Measurements from ENCODE around the gene INO80.

Gene INO80

DNA sequence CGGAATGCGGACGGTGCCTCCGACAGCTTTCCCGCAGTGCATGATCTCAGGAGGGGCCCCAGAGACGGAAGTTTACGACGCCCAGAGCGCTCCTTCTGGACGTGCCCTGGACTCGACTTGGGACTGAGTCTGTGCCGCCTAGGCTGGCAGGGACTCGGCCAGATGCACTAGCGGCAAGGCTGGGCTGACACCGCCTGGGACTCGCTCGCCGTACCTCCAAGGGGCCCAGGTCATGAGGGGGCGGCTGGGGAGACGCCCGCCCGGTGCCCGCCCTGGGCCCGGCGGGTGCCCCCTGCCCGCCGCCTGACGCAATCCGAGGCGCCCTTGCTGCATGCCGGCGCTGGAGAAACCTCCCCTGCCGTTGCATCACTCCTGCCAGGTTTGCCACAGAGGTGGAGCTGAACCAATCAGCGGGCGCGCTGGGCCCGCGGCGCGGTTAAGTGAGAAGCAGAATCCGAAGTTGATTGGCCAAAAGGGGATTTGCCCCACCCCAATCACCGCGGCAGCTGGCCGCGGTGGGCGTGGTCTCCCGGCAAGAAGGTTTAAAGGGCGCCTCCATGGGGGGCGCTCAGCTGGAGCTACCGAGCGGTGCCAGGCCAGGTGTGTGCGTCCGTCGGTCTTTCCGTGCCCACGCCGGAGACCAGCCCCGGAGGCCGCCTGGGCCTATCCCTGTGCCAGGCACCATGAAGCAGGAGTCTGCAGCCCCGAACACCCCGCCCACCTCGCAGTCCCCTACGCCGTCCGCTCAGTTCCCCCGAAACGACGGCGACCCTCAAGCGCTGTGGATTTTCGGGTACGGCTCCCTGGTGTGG, 163.0 kb downstream of the INO80 start, which contains the start of gene CHAC1:
TSS of gene CHAC1 (plus strand) at position 571 of the 812 bp plus-strand sequence. CDS start at position 684, 113 bp downstream.
- in situ Hi-C loops (cut with MboI; ENCODE audit: low sequenced_read_pairs): no loop called here

DNA sequence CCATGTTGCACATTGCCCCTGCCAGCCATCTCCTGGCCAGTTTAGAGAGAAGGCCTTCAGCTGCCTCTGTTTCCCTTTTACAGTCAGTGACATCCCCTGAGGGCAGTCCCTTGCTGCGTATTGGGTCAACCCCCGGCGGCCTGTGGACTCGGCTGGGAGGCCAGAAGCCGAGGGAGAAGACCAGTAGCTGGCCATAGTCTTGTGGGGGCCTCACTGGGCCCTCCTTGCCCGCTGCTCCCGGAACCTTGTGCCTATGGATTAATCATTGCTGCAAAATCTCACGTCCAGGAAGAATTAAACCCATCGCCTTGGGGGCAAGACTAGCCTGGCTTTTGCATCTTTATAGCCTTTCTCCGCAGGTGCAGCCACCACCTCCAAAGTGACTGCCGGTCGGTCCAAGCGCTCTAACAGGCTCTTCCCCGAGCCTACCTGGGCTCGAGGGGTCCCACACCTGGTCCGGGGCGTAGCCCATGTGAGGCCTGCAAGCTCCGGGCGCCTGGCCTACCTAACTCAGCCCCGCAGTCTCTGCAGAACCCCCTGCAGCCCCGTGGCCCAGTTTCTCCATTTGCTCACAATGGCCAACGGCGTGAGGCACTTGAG, 163.7 kb downstream of the INO80 start:
- in situ Hi-C loops (cut with MboI; ENCODE audit: low sequenced_read_pairs): no loop called here

- in situ Hi-C loops (cut with MboI; ENCODE audit: low sequenced_read_pairs): no loop called here
Measured at GRCh38 chr15:40951764-40952163, 164.3 kb downstream of the INO80 start.

GRCh38 chr15:40949756-40950207, 166.3 kb downstream of the INO80 start:
- in situ Hi-C loops (cut with MboI; ENCODE audit: low sequenced_read_pairs): no loop called here

GRCh38 chr15:40948706-40949473, 167.2 kb downstream of the INO80 start:
- in situ Hi-C loops (cut with MboI; ENCODE audit: low sequenced_read_pairs): no loop called here

- in situ Hi-C loops (cut with MboI; ENCODE audit: low sequenced_read_pairs): no loop called here
Measured at GRCh38 chr15:40944510-40945296, 171.4 kb downstream of the INO80 start.

DNA sequence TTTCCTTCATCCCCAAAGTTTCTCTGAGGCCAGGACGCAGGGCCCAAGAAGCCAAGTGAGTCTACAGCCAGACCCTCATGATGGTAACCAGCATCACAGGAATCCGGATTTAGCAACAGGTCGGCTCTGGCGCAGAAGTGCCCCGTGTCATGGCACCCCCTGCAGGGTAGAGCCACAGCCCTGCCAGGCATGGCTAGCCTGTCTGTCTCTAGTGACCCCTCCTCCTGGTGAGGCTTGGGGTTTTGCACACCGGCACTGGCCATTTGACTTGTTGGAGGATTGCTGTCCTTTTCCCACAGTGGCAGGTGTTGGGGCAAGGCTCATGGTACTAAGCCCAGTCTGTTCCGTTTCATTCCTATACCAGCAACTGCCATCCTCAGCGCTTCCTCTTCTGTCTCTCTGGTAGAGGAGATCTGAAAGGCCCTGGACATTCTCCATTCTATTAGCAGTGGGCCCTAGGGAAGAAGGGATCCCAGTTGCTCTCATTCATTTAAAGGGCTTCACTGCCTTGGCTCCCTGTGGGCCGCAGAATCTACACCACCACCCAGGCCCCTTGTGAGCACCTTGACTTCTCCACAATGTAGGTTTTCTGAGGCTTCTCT, 172.2 kb downstream of the INO80 start:
- in situ Hi-C loops (cut with MboI; ENCODE audit: low sequenced_read_pairs): no loop called here

- in situ Hi-C loops (cut with MboI; ENCODE audit: low sequenced_read_pairs): no loop called here
Measured at GRCh38 chr15:40942878-40943277, 173.2 kb downstream of the INO80 start.

DNA sequence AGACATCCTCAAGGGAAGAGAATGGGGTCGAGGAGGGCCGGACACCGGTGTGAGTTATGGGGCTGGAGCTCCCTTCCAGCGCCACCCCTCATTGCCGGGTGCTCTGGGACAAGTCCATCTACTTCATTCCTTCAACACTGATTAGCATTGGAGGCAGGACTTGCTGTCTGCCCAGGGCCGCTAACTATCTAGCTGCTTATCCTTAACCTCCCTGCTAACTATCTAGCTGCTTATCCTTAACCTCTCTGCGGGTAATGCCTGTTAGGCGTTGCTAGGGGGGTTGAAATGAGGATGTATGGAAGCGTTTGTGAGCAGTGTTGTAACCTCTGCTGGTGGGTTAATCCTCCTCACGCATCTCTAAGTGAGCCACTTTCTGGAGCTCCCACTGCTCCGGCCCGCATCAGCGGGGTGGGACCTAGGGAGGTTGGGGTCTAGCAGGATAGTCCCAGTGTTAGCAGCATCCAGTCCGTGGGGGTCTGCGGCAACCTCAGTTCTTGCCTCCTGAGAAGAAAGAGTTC, 173.7 kb downstream of the INO80 start:
- in situ Hi-C loops (cut with MboI; ENCODE audit: low sequenced_read_pairs): no loop called here

DNA sequence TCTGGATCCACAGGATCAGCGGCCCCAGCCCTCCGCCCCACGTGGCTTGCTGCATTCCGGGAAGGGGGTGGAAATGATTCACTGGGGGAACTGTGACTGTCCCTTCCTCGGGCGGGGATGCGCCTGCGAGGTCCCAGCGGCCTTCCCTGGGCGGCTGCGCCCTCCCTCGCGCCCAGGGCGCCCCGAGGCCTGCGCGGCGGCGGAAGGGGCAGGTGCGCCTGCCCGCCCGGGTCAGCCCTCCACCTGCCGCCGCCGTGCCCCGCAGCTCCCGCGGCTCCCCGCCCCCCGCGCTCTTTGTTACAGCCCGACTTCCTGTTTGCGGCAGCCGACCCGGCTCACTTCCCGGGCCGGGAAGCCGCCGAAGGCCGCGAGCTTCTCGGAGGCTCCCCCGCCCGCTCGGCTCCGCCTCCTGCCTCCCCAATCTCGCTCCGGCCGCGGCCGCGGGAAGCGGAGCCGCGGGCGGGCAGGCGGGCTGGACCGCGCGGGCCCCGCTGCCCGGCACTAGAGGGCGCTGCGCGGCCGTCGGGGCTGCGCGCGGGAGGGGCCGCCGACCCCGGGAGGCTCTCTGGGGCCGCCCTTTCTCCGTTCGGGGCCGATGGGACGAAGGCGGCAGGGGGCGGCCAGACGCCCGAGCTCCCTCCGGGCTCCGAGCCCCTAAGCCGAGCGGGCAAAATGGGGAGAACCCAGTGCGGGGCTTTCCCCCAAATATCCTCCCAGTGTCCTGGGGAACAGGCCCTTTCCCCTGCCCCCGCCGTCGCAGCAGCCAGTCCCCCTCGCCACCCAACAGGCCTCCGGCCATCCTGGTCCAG, 174.3 kb downstream of the INO80 start:
- in situ Hi-C loops (cut with MboI; ENCODE audit: low sequenced_read_pairs): no loop called here

- in situ Hi-C loops (cut with MboI; ENCODE audit: low sequenced_read_pairs): no loop called here
Measured at GRCh38 chr15:40941068-40941527, 175.0 kb downstream of the INO80 start.

DNA sequence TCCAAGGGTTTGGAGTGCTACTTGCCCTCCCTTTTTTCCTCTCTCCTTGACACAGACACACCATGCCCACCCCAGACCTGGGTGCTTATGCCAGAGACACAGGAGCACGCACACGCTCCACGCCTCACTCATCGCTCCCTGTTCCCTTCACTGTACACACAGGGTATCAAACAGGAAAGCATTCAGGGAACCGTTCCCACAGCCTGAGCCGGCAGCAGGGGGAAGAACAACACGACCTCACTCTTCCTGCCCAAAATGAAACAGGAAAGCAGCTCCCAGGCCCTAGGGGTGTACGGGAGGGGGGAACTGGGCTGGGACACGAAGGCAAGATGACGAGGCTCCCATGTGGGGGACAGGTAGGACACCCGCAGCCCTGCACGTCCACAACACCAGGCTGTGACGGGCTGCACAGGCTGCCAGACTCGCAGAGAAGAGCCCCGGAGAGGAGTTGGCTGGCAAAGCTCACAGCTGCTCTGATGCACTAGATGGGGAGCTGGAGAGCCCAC, 175.7 kb downstream of the INO80 start:
- in situ Hi-C loops (cut with MboI; ENCODE audit: low sequenced_read_pairs): no loop called here

- in situ Hi-C loops (cut with MboI; ENCODE audit: low sequenced_read_pairs): no loop called here
Measured at GRCh38 chr15:40938536-40938870, 177.6 kb downstream of the INO80 start.

DNA sequence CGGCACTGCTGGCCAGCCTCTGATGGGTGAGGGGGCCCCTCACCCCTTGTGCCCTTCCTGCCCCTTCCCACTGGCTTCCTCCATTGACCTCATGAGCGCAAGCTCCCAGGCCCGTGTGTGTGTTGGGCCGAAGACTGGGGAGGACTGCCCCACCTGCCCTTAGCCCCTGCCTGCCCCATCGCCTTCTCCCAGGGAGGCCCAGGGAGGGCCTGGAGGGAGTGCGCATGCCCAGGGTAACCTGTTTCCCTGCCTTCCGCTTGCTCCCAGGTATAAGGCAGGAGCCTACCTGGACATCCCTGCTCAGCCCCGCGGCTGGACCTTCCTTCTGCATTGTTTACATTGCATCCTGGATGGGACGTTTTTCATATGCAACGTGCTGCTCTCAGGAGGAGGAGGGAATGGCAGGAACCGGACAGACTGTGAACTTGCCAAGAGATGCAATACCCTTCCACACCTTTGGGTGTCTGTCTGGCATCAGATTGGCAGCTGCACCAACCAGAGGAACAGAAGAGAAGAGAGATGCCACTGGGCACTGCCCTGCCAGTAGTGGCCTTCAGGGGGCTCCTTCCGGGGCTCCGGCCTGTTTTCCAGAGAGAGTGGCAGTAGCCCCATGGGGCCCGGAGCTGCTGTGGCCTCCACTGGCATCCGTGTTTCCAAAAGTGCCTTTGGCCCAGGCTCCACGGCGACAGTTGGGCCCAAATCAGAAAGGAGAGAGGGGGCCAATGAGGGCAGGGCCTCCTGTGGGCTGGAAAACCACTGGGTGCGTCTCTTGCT, 178.1 kb downstream of the INO80 start:
- in situ Hi-C loops (cut with MboI; ENCODE audit: low sequenced_read_pairs): no loop called here

DNA sequence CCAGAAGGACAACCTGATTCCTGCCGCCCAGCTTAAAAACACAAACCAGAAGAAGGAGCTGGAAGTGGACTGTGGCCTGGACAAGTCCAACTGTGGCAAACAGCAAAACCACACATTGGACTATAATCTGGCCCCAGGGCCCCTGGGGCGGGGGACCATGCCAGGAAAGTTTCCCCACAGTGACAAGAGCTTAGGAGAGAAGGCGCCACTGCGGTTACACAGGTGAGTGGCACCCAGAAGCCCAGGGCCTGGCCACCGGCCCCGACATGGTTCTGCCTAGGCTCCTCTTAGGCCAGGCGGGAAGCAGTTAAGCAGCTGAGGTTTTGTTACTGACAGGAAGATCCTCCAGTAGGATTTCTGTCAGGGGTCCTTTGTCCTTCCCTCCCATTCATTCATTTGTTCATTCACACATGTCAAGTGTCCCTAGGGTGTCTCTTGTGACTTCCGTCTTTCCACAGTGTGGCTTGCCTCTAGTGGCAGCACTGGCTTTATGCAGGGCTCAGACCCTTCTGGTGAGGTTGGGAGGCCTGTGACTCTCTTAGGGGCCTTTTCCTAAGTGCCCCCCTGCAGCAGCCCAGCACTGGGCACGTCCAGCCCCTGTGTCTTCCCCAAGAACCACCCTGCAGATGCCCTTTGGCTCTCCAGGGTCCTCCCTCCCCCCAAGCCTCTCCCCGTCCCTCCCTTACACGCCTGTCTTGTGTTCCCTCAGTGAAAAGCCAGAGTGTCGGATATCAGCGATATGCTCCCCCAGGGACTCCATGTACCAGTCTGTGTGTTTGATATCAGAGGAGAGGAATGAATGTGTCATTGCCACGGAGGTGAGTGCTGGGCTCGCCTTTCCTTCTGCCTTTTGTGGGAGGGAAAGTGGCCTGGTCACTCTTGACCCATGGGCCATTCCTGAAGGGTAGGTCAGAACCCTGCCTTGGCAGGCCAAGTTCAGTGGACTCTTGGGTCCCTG, 179.1 kb downstream of the INO80 start:
- in situ Hi-C loops (cut with MboI; ENCODE audit: low sequenced_read_pairs): no loop called here

GRCh38 chr15:40936234-40936708, 179.8 kb downstream of the INO80 start:
- in situ Hi-C loops (cut with MboI; ENCODE audit: low sequenced_read_pairs): no loop called here

GRCh38 chr15:40934457-40934856, 181.6 kb downstream of the INO80 start:
- in situ Hi-C loops (cut with MboI; ENCODE audit: low sequenced_read_pairs): no loop called here
